ENCODE results near the gene MYL12A. TPM values are rescaled to one million over a fixed set of nuclear protein-coding genes. Genes with fewer than 3 reads are reported as not detected.

MYL12A gene
- total RNA-seq, 1 experiment from 2014 or later: 284 TPM

DNA sequence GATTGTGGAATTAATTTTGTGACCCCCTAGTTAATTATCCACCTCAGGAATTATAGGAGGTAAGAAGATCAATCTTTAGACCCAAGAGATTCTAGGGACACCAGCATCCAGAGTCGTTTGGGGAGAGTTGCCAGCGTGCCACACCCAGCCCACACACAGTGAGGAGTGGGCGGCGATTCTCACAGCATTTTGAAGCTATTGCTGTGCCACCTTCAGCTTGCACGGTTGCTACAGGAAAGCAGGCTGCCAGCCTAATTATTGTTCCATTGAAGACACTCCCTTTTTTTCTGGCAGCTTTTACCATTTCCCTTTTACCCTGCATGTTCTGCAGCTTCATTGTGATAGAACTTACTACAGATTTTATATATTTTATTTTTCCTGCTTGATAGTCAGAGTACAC, 13.1 kb upstream of the MYL12A start:
- H2AFZ ChIP-seq (ENCODE audit: low read length): no peak overlapping the region
- no peak overlapping the region for H2BK20ac ChIP-seq (ENCODE audit: low read depth, low read length, poor library complexity, severe bottlenecking)
- H3K4me1 Mint-ChIP-seq: peaks cover 7 to 10% of the 10 kb centered on the region in 2 experiments
- no peak overlapping the region for H4K5ac ChIP-seq (ENCODE audit: insufficient read length, low read depth, low read length)
- no peak overlapping the region for H3K9ac ChIP-seq (ENCODE audit: extremely low read depth, insufficient read length, low read length)
- no peak overlapping the region for H3K18ac ChIP-seq (ENCODE audit: insufficient read length, low read depth, low read length)
- H3K4me2 ChIP-seq (ENCODE audit: insufficient read depth, insufficient read length, low read length): no peak overlapping the region
- no peak overlapping the region for H3K4me3 Mint-ChIP-seq
- H4K20me1 ChIP-seq (ENCODE audit: control insufficient read depth, insufficient read depth, insufficient read length): no peaks in the 10 kb centered on the region
- H4K91ac ChIP-seq (ENCODE audit: insufficient read length, low read depth, low read length): no peak overlapping the region
- no peak for DNase-seq
- no peaks in the 10 kb centered on the region for H3K23me2 ChIP-seq (ENCODE audit: insufficient read length, low read depth, low read length, poor library complexity, severe bottlenecking)
- H3K14ac ChIP-seq (ENCODE audit: insufficient read depth, low read length): no peak overlapping the region
- H3K56ac ChIP-seq (ENCODE audit: insufficient read length, low read depth, low read length): no peak overlapping the region
- H3K79me1 ChIP-seq (ENCODE audit: insufficient read depth, low read depth, low read length, poor library complexity, severe bottlenecking): no peaks in the 10 kb centered on the region
- no peak overlapping the region for H2AK5ac ChIP-seq (ENCODE audit: insufficient read length, low read length)
- TF ChIP-seq, protein P1, sequence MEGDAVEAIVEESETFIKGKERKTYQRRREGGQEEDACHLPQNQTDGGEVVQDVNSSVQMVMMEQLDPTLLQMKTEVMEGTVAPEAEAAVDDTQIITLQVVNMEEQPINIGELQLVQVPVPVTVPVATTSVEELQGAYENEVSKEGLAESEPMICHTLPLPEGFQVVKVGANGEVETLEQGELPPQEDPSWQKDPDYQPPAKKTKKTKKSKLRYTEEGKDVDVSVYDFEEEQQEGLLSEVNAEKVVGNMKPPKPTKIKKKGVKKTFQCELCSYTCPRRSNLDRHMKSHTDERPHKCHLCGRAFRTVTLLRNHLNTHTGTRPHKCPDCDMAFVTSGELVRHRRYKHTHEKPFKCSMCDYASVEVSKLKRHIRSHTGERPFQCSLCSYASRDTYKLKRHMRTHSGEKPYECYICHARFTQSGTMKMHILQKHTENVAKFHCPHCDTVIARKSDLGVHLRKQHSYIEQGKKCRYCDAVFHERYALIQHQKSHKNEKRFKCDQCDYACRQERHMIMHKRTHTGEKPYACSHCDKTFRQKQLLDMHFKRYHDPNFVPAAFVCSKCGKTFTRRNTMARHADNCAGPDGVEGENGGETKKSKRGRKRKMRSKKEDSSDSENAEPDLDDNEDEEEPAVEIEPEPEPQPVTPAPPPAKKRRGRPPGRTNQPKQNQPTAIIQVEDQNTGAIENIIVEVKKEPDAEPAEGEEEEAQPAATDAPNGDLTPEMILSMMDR (conservative IDR thresholded peaks at IDR 0.05): no peak
- peaks cover 2% of the 10 kb centered on the region; the same call in 1 of the 2 replicates for H3K4me1 ChIP-seq (ENCODE audit: insufficient read depth, low read length)
- no peaks in the 10 kb centered on the region; the same call in 1 of the 2 replicates for H3K79me2 ChIP-seq (ENCODE audit: insufficient read depth, low read length)
- no peaks in the 10 kb centered on the region for H3K27me3 ChIP-seq (ENCODE audit: insufficient read depth, low read length)
- H2BK5ac ChIP-seq (ENCODE audit: insufficient read length, low read length): no peak overlapping the region
- no peak overlapping the region for H3K27ac ChIP-seq (ENCODE audit: insufficient read length, low read depth, low read length)
- WGBS (ENCODE audit: extremely low coverage, insufficient read length, low lambda C conversion rate): no CpG with 5 or more reads among the region's 5 CpGs
- H3K27ac Mint-ChIP-seq: no peak overlapping the region
- H2BK120ac ChIP-seq (ENCODE audit: low read depth, low read length, poor library complexity, severe bottlenecking): no peak overlapping the region
- no peak overlapping the region for H2BK12ac ChIP-seq (ENCODE audit: insufficient read length, low read depth, low read length)
- no peak overlapping the region for H2BK15ac ChIP-seq (ENCODE audit: low read depth, low read length)
- H3T11ph ChIP-seq (ENCODE audit: low read length): no peak overlapping the region
- no peaks in the 10 kb centered on the region for H3K27me3 Mint-ChIP-seq (ENCODE audit: low read depth)
- no peaks in the 10 kb centered on the region for H3K9me3 ChIP-seq (ENCODE audit: control insufficient read depth, low read depth, low read length)
- no peak overlapping the region for H3K4ac ChIP-seq (ENCODE audit: low read depth, low read length)
- H4K8ac ChIP-seq (replicated peaks; ENCODE audit: insufficient read length, low read depth, low read length): no peak overlapping the region
- peaks cover 4 to 15% of the 10 kb centered on the region in 2 experiments; a peak in 4 of 5 replicates for H3K9me3 Mint-ChIP-seq
- no peak overlapping the region for H3K23ac ChIP-seq (ENCODE audit: insufficient read length, low read depth, low read length)
- H3K36me3 Mint-ChIP-seq (ENCODE audit: insufficient read depth in 1 of 3, low read depth in 3 of 3): peaks cover 3 to 7% (median 3%) of the 10 kb centered on the region in 3 experiments; a peak in 6 of 7 replicates
